DOHH2 (cell line): Measurements from ENCODE around the gene PON3.

Experiments used
- H3F3A ChIP-seq: fragments of 200-600 bp; sonication (generic), shearing (Covaris generic); 2 replicates; pipeline ENCODE4 v1.6.0; 2016; ENCODE audit warnings: antibody characterized with exemption, mild to moderate bottlenecking; ENCODE audit not compliant: control insufficient read depth, insufficient read depth
- H3K27ac ChIP-seq: fragments of 200-600 bp; sonication (generic); 2 replicates; pipeline ENCODE4 v1.5.1; 2014; ENCODE audit warnings: low read depth, mild to moderate bottlenecking, low read length, moderate library complexity
- H3K27me3 ChIP-seq: fragments of 200-600 bp; sonication (generic); 2 replicates; pipeline ENCODE4 v1.6.1; 2014; ENCODE audit warnings: mild to moderate bottlenecking, low read length, mixed read lengths; ENCODE audit not compliant: control insufficient read depth
- H3K36me3 ChIP-seq: fragments of 200-600 bp; sonication (generic); 2 replicates; pipeline ENCODE4 v1.6.1; 2014; ENCODE audit warnings: mild to moderate bottlenecking, low read length, moderate library complexity, mixed read lengths; ENCODE audit not compliant: control insufficient read depth
- H3K4me1 ChIP-seq: fragments of 200-600 bp; sonication (generic); 2 replicates; pipeline ENCODE4 v1.6.1; 2014; ENCODE audit warnings: mild to moderate bottlenecking, low read length, mixed read lengths; ENCODE audit not compliant: control insufficient read depth
- H3K4me2 ChIP-seq: fragments of 200-600 bp; sonication (generic); 2 replicates; pipeline ENCODE4 v1.6.0; 2014; ENCODE audit warnings: mild to moderate bottlenecking, low read length, moderate library complexity
- H3K4me3 ChIP-seq: fragments of 200-600 bp; sonication (generic); 2 replicates; pipeline ENCODE4 v1.5.1; 2014; ENCODE audit warnings: mild to moderate bottlenecking, low read length, mixed read lengths
- H3K79me2 ChIP-seq: fragments of 200-600 bp; sonication (generic); 2 replicates; pipeline ENCODE4 v1.6.1; 2014; ENCODE audit warnings: mild to moderate bottlenecking, low read length, mixed read lengths; ENCODE audit not compliant: control insufficient read depth
- H3K9me2 ChIP-seq: fragments of 200-600 bp; sonication (generic); replicated peaks from 2 replicates; pipeline ENCODE4 v1.6.1; 2014; ENCODE audit warnings: mild to moderate bottlenecking, low read length, mixed read lengths; ENCODE audit not compliant: control insufficient read depth
- H3K9me3 ChIP-seq: fragments of 200-600 bp; sonication (generic); 2 replicates; pipeline ENCODE4 v1.6.1; 2014; ENCODE audit warnings: antibody characterized with exemption, low read length, mixed read lengths; ENCODE audit not compliant: control insufficient read depth, insufficient read depth
- H4K20me1 ChIP-seq: fragments of 200-600 bp; sonication (generic); 2 replicates; pipeline ENCODE4 v1.6.0; 2014; ENCODE audit warnings: low read depth, mild to moderate bottlenecking, antibody characterized with exemption, low read length, moderate library complexity; ENCODE audit not compliant: control insufficient read depth, insufficient read depth
- EZH2phosphoT487 ChIP-seq: fragments of 200-600 bp; sonication (generic); IDR thresholded peaks from 2 replicates; pipeline ENCODE4 v1.6.1; 2017; ENCODE audit warnings: borderline replicate concordance, mild to moderate bottlenecking, antibody characterized with exemption, low read length, moderate library complexity, mixed read lengths
- TF ChIP-seq, protein P1 (sequence below): fragments of 200-600 bp; sonication (generic); IDR thresholded peaks from one replicate; pipeline ENCODE4 v1.5.1; 2014; ENCODE audit warnings: antibody characterized with exemption, mild to moderate bottlenecking, low read depth, low read length; ENCODE audit not compliant: poor library complexity, severe bottlenecking

PON3 gene

DNA sequence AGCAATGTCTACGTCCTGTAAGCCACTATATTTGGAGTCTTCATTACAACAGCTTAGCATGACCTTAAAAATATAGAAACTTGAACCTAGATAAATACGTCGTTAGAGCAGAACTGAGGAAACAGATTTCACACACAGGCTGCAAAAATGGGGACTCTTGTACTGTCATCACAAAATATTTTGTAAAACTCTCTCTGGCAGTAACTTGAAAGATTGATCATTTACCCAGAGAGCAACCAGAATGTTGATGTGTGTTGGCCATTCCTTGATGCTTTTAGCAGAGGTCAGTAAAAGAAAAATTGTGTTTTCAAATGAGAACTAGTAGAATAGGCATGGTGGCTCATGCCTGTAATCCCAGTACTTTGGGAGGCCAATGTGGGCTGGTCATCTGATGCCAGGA, 57.3 kb downstream of the PON3 start:
- Histone ChIP-seq H3K4me3 (no peak overlapping the region), H3K4me2 (no peak overlapping the region), H3K9me2 (no peaks in the 10 kb centered on the region), H3K4me1 (no peaks in the 10 kb centered on the region), H3K9me3 (no peaks in the 10 kb centered on the region), H3F3A (no peaks in the 10 kb centered on the region), H4K20me1 (no peaks in the 10 kb centered on the region), H3K27ac (no peak overlapping the region), H3K27me3 (no peaks in the 10 kb centered on the region), H3K36me3 (no peaks in the 10 kb centered on the region), H3K79me2 (no peaks in the 10 kb centered on the region)
- no peak for TF ChIP-seq EZH2phosphoT487
- TF ChIP-seq, protein P1, sequence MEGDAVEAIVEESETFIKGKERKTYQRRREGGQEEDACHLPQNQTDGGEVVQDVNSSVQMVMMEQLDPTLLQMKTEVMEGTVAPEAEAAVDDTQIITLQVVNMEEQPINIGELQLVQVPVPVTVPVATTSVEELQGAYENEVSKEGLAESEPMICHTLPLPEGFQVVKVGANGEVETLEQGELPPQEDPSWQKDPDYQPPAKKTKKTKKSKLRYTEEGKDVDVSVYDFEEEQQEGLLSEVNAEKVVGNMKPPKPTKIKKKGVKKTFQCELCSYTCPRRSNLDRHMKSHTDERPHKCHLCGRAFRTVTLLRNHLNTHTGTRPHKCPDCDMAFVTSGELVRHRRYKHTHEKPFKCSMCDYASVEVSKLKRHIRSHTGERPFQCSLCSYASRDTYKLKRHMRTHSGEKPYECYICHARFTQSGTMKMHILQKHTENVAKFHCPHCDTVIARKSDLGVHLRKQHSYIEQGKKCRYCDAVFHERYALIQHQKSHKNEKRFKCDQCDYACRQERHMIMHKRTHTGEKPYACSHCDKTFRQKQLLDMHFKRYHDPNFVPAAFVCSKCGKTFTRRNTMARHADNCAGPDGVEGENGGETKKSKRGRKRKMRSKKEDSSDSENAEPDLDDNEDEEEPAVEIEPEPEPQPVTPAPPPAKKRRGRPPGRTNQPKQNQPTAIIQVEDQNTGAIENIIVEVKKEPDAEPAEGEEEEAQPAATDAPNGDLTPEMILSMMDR = no peak

DNA sequence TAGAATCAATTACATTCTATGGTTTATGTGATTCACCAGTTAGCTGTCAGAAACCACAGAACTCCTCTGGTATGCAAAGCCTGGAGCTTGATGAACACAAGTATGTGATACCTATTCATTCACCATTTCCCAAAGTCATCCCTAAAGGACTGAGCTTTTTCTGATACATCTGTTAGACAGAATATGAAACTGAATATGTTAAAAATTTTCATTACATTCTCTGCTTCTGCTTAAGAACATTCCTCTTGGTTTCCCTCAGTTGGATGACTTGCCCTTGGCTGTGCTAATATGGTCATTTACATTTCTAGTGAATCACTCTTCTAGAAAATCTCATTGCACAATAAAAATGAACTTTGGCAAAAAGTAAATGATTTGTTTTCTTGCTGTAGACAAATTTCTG, 61.1 kb downstream of the PON3 start:
- Histone ChIP-seq H3K36me3 (no peaks in the 10 kb centered on the region), H3K9me2 (no peaks in the 10 kb centered on the region), H3K79me2 (no peaks in the 10 kb centered on the region), H3K4me3 (no peak overlapping the region), H3F3A (no peaks in the 10 kb centered on the region), H3K9me3 (no peaks in the 10 kb centered on the region), H3K4me1 (no peaks in the 10 kb centered on the region), H3K4me2 (no peak overlapping the region), H3K27me3 (no peaks in the 10 kb centered on the region), H4K20me1 (no peaks in the 10 kb centered on the region), H3K27ac (no peak overlapping the region)
- TF ChIP-seq EZH2phosphoT487 = no peak
- TF ChIP-seq, protein P1 = no peak

DNA sequence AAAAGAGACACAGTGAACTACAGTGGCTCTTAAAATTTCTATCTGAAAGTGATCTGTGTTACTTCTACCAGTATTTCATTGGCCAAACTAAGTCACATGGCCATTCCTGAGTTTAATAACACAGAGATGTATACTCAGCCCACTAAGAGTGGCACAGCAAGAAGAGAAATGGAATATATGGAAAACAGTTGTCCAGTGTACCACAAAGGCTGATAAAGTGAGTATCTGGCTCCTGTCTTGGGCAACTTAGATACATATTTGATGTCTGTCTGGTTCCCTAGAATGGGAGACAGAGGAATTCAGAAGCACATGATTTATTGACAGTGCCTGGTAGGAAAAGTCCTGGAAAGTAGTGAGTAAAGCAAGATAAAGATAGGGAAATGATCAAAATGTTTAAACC, 61.7 kb downstream of the PON3 start:
- no peaks in the 10 kb centered on the region for H3K36me3 ChIP-seq
- H3K27ac ChIP-seq = no peak overlapping the region
- no peak for TF ChIP-seq EZH2phosphoT487
- TF ChIP-seq, protein P1 = no peak
- H4K20me1 ChIP-seq = no peaks in the 10 kb centered on the region
- H3K4me2 ChIP-seq = no peak overlapping the region
- no peak overlapping the region for H3K4me3 ChIP-seq
- no peaks in the 10 kb centered on the region for H3K4me1 ChIP-seq
- H3K9me3 ChIP-seq = no peaks in the 10 kb centered on the region
- H3K27me3 ChIP-seq = no peaks in the 10 kb centered on the region
- no peaks in the 10 kb centered on the region for H3F3A ChIP-seq
- H3K79me2 ChIP-seq = no peaks in the 10 kb centered on the region
- no peaks in the 10 kb centered on the region for H3K9me2 ChIP-seq

DNA sequence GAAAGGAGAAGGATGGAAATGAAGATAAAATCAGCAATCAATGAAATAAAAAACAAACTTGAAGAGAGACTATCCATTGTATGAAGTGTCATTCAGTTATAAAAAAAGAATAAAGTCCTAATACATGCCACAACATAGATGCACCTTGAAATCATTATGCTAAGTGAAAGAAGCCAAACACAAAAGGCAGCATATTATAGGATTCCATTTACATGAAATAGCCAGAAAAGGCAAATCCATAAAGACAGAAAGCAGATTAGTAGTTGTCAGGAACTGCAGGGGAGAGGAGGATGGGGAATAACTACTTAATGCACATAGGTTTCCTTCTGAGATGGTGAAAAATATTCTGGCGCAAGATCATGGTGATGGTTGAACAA, 65.2 kb downstream of the PON3 start:
- no peaks in the 10 kb centered on the region for H3K9me2 ChIP-seq
- H3K4me2 ChIP-seq = no peak overlapping the region
- no peaks in the 10 kb centered on the region for H3K4me1 ChIP-seq
- TF ChIP-seq, protein P1 = no peak
- no peak for TF ChIP-seq EZH2phosphoT487
- no peaks in the 10 kb centered on the region for H4K20me1 ChIP-seq
- no peaks in the 10 kb centered on the region for H3K27me3 ChIP-seq
- no peak overlapping the region for H3K4me3 ChIP-seq
- H3K79me2 ChIP-seq = no peaks in the 10 kb centered on the region
- no peaks in the 10 kb centered on the region for H3K36me3 ChIP-seq
- no peaks in the 10 kb centered on the region for H3K9me3 ChIP-seq
- no peak overlapping the region for H3K27ac ChIP-seq
- H3F3A ChIP-seq = no peaks in the 10 kb centered on the region
